A673 (cell line): Measurements from ENCODE around the gene CHP2.

Experiments used
- CTCF ChIP-seq: fragments of 300-800, 200-600 bp; sonication (generic); conservative IDR thresholded peaks from 2 replicates; pipeline ENCODE4 v1.5.1; 2017; ENCODE audit warnings: low read depth, mild to moderate bottlenecking, antibody characterized with exemption, low read length, moderate library complexity, mixed read lengths
- EZH2 ChIP-seq: fragments of 200-600 bp; sonication (generic); IDR thresholded peaks from 2 replicates; pipeline ENCODE4 v1.6.1; 2017; ENCODE audit warnings: borderline replicate concordance, low read depth, mild to moderate bottlenecking, mixed read lengths, antibody characterized with exemption, low read length; ENCODE audit not compliant: poor library complexity, severe bottlenecking

GRCh38 chr16:23801378-23801777 is 46.6 kb downstream of the CHP2 start:
- peak; percentile 71 for TF ChIP-seq CTCF
- TF ChIP-seq EZH2 = no peak
